H54 (cell line): ENCODE measurements around the gene SGMS1.
"Not testable (repeated sequence)": the region's sequence is repeated elsewhere in the genome, so short reads cannot be mapped to it uniquely, and the experiment has no call there.

Experiments
- DNase-seq: peaks from one replicate; pipeline ENCODE4 v3.0.0; 2011; ENCODE audit warnings: low spot score, mixed read lengths; ENCODE audit not compliant: insufficient read length
- FAIRE-seq: peaks from 3 replicates; lab custom pipeline; 2011; peaks lifted over from hg19 to GRCh38; lab: Jason Lieb, UNC
- POLR2A ChIP-seq: IDR thresholded peaks from 2 replicates; pipeline ENCODE4 v1.6.1; 2011; ENCODE audit warnings: low read depth, mild to moderate bottlenecking, low read length

The SGMS1 gene

DNA sequence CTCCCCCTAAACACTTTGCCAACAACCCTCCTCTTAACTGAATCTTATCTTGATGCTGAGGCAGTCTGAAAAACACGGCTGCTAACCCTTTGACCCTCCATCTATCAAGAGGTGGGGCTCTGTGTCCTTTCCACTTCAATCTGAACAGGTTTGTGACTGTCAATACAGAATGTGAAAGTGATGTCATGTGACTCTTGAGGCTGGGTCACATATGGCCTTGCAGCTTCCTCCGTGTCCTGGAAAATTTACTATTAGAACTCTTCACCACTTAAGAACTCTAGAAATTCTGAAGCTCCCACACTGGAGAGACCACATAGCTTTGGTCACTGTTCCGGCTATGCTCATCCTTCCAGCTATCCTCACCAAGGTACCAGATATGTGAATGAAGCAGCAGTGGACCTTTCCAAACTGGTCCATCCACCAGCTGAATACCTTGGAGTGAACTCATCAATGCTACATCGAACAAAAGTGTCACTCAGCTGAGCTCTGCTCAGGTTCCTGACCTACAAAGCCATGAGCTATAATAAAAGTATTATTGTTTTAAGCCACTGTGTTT lies 341.7 kb downstream of the SGMS1 start:
- DNase-seq (no peak), FAIRE-seq (no peak)
- TF ChIP-seq POLR2A = no peak

DNA sequence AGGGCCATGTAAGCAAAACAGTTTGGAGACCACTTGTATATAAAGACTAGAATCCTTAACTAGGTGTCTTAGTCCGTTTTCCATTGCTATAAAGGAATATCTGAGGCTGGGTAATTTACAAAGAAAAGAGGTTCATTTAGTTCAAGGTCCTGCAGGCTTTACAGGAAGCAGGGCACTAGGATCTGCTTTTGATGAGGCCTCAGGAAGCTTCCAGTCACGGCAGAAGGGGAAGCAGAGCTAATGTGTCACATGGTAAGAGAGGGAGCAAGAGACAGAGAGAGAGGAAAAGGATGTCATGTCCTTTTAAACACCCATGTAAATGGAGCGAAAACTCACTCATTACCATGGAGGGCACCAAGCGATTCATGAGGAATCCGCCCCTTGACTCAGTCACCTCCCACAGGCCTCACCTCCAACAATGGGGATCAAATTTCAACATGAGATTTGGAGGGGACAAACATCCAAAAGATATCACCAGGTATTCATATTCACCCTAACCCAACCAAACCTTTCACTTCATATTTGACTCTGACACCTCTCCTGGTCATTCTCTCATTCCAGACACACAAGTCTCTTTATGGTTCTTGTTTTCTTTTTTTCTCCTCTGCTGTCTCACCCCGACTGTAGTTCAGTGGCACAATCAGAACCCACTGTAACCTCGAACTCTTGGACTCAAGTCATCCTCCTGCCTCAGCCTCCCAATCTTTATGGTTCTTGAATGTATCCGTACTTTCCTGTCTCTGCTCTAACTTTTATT lies 342.4 kb downstream of the SGMS1 start:
- TF ChIP-seq POLR2A = no peak
- DNase-seq (no peak), FAIRE-seq (no peak)

DNA sequence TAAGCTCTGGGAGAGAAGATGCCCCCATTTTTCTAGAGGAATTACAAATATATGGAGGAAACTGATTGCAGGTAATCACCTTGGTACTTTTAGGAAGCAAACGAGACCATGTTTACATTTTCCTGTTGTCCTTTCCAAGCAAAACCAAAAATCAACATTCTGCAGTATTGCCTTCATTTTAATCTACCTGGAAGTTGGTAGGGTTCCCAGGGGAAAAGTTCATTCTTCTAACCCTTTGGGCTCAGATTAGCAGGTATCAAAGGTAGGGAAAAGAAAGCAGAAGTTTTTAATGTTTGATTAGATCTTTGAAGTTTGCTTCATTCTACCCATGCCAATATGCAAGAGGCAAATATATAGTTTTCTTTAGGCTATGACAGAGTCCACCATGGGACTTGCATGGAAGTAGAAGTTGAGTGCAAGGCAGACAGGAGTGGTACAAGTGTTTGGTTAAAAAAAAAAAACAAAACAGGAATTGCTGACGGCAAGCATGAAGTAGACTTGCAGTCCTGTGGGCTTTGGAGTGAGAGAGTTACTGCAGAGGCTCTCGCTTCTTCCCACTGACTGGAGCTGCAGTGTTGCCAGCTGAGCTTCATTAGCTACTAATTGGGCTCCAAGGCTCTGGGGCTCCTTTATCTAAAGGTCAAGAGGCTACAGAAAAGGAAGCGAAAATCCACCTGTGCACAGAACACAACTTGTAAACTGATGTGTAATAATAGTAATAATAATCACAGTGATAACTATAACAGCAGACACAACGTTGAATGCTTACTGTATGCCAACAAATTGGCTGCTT lies 343.5 kb downstream of the SGMS1 start:
- no peak for TF ChIP-seq POLR2A
- DNase-seq = no peak
- no peak for FAIRE-seq

DNA sequence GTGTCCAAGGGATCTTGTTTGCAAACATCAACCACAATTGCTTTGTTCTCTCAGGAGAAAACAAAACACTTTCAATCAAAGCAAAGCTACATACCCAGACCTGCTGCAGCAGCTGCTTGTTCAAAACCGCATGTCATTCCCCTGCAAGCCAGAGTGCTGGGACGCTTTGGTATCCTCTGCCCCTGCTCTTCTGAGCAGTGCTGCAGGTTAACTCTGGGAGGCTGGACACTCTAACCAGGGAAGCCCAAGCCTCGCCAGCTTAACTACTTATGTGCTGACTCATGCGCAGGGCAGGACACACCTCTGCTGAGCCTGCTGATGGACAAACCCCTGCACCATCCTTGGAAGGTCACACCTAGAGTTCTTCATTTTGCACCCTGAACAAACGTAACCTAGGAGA lies 344.3 kb downstream of the SGMS1 start:
- TF ChIP-seq POLR2A = no peak
- DNase-seq (peak; percentile 35), FAIRE-seq (no peak)

DNA sequence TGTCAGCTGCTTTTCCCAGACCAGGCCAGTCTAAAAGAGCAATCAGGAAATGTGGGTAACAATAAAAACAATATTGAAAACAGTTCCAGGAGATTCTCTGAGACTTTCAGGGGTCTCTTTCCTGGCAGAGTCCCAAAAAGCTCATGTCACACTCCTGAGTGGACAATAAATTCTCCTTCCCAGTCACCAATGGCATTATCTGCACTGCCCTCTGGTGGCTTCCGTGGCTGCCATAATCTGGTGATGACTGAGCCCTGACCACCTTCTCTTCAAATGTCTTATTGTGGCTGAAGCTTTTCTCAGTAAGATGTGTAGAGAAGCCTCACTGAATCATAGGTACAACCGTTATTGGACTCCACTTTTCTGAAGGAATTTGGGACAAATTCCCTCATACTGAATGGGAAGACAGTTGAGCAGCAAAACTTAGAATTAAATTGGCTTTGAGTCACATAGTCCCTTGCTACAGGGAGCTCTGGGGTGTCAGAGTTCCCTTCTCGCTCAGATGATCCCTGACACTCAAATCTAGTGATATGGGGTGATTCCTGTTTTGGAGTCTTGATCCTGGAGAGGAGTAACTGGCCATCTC lies 348.0 kb downstream of the SGMS1 start:
- TF ChIP-seq POLR2A = no peak
- DNase-seq (no peak), FAIRE-seq (no peak)

DNA sequence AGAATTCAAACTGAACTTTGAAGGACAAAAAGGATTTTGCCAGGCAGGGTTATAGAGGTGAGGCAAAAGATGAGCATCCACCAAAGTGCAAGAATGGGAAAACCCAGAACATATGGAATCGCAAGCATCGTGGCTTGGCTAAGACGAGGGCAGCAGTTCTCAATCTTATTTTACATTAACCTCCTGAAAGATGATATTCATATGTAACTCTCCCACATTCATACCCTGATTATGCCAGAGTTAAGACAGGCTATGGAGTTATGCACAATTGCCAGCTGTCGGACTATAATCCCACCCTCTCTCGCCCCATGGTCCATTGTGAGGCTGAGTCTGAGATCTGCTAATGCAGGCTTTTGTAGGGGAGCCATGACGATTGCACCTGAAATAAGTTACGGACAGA lies 351.2 kb downstream of the SGMS1 start:
- no peak for DNase-seq
- TF ChIP-seq POLR2A = no peak
- FAIRE-seq = no peak

DNA sequence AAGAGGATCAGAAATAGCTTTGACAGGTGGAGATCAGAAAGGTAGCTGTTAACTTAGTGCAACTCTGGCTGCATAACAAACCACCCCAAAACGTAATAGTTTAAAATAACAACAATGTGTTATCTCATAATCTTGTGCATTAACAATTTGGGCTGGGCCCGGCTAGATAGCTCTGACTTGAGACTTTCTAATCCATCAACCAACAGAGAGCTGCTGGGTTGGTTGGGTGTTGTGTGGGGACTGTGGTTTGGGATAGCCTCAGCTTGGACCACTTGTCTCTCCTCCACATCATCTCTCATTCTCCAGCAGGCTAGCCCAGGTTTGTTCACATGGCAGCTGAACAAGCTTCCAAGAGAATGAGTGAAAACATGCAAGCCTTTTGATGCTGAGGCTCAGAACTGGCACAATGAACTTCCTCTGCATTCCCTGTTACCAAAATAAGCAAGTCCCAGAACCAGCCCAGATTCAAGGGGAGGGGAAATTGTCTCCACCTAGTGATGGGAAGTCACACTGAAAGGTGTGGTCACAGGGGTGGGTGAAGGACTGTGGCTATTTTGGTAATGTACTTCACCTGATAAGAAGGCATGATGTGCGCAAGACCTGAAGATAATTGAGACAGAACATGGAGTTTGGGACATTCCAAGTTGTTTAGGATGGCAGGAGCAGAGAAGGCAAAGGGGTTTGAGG lies 352.0 kb downstream of the SGMS1 start:
- FAIRE-seq = no peak
- no peak for DNase-seq
- no peak for TF ChIP-seq POLR2A

DNA sequence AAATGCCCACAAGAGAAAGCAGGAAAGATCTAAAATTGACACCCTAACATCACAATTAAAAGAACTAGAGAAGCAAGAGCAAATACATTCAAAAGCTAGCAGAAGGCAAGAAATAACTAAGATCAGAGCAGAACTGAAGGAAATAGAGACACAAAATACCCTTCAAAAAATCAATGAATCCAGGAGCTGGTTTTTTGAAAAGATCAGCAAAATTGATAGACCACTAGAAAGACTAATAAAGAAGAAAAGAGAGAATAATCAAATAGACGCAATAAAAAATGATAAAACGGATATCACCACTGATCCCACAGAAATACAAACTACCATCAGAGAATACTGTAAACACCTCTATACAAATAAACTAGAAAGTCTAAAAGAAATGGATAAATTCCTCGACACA lies 355.9 kb downstream of the SGMS1 start:
- not testable (repeated sequence) for FAIRE-seq, DNase-seq

DNA sequence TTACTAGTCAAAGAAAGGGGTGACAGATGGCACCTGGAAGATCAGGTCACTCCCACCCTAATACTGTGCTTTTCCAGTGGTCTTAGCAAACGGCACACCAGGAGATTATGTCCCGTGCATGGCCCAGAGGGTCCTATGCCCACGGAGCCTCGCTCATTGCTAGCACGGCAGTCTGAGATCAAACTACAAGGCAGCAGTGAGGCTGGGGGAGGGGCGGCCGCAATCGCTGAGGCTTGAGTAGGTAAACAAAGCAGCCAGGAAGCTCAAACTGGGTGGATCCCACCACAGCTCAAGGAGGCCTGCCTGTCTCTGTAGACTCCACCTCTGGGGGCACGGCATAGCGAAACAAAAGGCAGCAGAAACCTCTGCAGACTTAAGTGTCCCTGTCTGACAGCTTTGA lies 361.1 kb downstream of the SGMS1 start:
- DNase-seq, FAIRE-seq: not testable (repeated sequence)

DNA sequence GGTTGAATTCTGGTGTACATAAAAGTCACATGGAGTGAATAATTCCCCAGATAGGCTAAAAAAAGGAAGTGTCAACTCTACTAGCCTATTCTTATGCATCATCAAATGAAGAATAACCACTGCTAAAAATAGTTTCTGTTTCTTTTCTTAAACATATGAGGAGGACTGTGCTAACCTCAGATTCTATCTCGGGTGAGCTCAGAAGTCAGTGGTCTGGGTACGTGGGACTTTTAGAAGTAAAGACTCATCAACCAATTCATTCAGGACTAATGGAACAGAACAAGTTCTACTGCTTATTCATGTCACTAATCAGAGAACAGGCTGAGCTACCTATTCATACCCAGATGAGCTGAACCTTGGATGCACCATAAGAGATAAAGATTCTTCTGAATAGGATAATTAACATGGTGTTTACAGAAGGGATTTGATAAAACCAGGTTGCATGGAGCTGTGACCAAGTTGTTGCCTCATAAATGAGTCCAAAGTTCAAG lies 362.9 kb downstream of the SGMS1 start:
- no peak for DNase-seq
- TF ChIP-seq POLR2A = no peak
- FAIRE-seq = no peak
